GM15510 (cell line): ENCODE measurements around the gene MST1.

Experiments
- POLR2A ChIP-seq: IDR thresholded peaks from 3 replicates; pipeline ENCODE4 v1.6.1; 2011; ENCODE audit warnings: borderline replicate concordance; ENCODE audit not compliant: insufficient read length; ENCODE audit errors: extremely low read depth

Gene MST1

DNA sequence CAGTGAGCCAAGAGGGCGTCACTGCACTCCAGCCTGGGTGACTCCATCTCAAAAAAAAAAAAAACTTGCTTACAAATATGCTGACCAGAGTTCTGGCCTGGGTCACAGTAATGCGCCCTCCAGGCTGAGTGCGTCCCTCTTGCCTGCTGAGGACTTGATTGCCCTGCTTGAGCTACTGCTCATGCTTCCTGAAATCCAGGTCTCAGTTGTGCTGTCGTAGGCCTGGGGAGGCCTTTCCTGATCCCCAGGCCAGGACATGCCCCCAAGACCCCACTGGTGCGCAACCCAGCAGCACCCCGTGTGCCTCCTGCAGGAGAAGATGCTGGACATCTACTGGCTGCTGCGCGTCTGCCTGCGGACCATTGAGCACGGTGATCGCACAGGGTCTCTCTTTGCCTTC is 22.9 kb upstream of the MST1 start:
- no peak for TF ChIP-seq POLR2A

DNA sequence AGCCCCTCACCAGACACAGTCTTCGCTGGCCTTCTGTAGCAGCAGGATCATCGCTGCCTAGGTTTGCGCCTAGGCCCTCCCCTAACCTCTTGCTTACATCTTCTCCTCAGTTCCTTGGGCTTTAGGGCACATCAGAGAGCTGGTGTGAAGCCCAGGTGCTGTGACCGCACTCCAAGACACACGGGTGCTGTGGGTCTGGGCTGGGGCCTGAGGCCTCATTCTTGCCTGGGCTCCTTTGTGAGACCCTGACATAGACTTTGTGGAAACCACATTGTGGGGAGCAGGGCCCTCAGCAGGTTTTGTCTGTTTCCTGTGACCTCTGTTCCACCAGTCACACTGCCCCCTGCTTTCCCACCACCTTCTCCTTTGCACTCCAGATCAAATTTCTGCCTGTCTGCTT is 22.2 kb upstream of the MST1 start:
- no peak for TF ChIP-seq POLR2A

- no peak for TF ChIP-seq POLR2A
Observed at GRCh38 chr3:49709852-49710251, 20.6 kb upstream of the MST1 start.

DNA sequence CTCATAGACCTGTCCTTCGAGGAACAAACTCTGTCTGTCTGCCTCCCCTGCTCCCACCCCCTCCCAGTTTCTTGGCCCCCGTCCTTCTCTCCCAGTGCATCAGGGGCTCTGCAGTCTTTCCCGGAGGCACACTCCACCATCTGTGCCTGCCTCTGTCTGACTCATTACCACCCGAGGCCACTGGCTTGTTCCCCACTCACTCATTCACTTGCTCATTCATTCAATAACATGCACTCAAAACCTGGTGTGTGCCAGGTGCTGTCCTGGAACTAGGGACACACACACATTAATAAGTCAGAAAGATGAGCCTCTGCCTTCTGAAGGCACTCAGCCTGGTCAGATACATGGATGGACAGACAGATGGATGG is 17.8 kb upstream of the MST1 start:
- no peak for TF ChIP-seq POLR2A

GRCh38 chr3:49706456-49707112 is 17.3 kb upstream of the MST1 start:
- TF ChIP-seq POLR2A = no peak

GRCh38 chr3:49705390-49705960 is 16.2 kb upstream of the MST1 start:
- TF ChIP-seq POLR2A = no peak

- no peak for TF ChIP-seq POLR2A
Observed at GRCh38 chr3:49704629-49705028, 15.4 kb upstream of the MST1 start.

GRCh38 chr3:49703956-49704355 is 14.7 kb upstream of the MST1 start:
- no peak for TF ChIP-seq POLR2A

DNA sequence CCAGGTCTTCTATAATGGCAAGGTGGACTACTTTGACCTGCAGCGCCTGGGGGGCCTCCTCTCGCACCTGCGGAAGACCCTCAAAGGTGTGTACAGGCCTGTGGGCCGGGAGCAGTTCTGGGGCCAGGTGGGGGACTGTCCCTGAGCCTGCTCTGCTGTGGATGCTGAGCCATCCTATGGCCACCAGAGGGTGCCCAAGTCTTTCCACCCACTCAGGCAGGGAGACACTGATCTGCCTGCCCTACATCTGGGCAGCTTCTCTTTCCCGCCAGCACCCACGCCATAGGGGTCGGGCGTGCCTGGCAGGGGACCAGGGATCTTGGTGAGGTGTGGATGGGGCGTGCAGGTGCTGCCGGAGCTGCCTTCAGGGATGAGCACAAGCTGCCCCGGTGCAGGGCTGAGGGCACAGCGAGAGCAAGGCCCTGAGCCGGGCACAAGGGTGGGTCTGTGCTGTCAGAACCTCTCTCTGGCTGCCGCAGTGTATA is 14.2 kb upstream of the MST1 start:
- TF ChIP-seq POLR2A = no peak

DNA sequence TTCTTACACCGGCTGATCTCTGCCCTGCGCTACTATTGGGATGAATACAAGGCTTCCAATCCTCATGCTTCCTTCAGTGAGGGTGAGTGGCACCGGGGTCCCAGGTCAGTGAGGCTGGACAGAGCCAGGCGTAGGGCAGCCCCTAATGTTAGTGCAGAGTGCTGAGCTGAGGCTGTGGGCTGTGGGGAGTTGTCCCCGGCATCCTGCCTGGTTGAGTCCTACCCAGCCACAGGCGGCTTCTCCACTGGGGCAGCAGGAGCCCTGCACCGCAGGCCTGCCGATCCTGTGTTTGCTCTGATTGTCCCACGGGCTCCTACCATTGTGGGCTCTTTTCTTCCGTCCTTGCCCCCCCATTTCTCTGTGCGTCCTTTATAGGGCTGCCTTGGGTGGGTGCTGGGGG is 13.4 kb upstream of the MST1 start:
- no peak for TF ChIP-seq POLR2A

GRCh38 chr3:49701388-49702077 is 12.3 kb upstream of the MST1 start:
- TF ChIP-seq POLR2A = no peak

DNA sequence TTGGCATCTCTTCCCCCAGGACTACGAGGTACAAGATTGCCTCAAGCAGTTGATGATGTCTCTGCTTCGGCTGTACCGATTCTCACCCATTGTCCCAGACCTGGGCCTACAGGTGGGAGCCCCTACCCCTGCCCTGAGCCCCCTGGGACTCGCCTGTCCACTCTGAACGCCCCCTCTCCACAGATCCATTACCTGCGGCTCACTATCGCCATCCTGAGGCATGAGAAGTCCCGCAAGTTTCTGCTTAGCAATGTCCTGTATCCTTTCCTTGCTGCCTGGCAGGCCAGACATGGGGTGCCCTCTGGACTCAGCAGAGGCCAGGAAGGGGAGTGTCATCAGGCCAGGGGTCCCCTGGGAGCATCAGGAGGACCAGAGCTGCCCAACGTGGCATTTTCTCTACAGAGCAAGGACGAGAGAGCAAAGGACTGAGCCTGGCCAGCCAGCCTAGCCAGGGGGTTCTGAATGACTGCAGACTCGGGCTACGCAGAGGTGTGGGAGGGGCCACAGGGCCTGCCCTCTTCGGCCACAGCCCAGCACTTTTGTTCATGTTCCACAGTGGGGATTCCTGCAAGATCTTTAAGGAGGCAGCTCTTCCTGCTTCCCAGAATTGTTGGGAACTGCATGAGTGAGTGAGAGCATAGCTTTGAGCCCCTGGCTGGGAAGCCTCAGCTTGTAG is 11.3 kb upstream of the MST1 start:
- TF ChIP-seq POLR2A = no peak

DNA sequence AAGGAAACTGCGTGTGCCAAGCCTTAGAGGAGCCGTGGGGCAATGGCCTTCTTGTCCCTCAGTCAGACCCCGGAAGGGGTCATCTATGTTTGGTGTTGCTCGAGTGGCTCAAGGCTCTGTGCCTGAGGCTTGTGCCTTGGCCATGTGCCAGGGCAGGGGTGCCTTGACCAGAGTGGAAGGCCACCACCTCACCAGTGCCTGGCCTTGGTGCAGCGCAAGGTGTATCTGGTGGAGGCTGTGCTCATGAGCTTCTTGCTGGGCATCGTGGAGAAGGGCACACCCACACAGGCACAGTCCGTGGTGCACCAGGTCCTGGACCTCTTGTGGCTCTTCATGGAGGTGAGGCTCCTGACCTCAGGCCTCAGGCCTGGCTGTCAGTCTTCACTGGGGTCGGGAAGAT is 10.7 kb upstream of the MST1 start:
- no peak for TF ChIP-seq POLR2A

- no peak for TF ChIP-seq POLR2A
Observed at GRCh38 chr3:49699281-49699979, 10.2 kb upstream of the MST1 start.

DNA sequence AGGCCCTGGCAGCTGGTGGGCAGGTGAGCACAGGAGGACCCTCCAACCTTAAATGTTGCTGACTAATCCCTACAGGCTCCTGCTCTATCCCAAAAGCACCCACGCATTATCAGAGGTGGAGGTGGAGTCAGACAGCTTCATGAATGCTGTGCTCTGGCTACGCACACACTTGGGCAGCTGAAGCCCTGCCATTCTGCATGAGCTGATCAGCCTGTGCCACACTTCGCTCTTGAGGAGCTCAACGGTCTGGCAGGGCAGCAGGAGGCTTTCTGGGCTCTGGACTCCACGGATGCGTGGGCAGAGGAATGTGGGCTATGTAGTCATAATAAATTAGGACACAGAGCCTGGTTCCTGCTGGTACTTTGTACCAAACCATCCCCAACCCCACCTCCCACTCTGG is 6.1 kb downstream of the MST1 start:
- TF ChIP-seq POLR2A = no peak

GRCh38 chr3:49681543-49681942 is 7.7 kb downstream of the MST1 start:
- no peak for TF ChIP-seq POLR2A

DNA sequence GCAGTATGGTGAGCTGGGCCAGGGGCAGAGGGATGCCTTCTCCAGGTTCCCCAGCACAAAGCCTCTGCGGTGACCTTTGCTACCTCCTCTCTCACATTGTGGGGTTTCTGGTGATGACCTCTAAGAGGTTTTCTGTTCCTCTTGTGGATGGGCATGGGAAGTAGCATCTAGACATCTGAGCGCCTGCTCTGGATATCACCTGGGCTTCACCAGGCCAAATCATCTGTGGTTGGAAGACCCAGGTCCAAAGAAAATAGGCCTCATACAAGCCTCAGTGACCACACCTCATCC is 8.1 kb downstream of the MST1 start:
- TF ChIP-seq POLR2A = no peak
